Neural cell (in vitro differentiated cells): Measurements from ENCODE around the gene OR5B3. TPM values are rescaled to one million over a fixed set of nuclear protein-coding genes. Genes with fewer than 3 reads are reported as not detected.

ENCODE experiments used
- H2AFZ ChIP-seq: fragments of 200-600, 300-800 bp; sonication (generic), shearing (Covaris generic); 2 replicates; pipeline ENCODE4 v1.6.0; 2014; ENCODE audit warnings: low read depth, mild to moderate bottlenecking, antibody characterized with exemption, low read length, moderate library complexity
- H3F3A ChIP-seq: fragments of 200-600 bp; shearing (Covaris generic); 2 replicates; pipeline ENCODE4 v1.6.1; 2016; ENCODE audit warnings: mild to moderate bottlenecking, moderate library complexity, mixed read lengths, antibody characterized with exemption, low read length; ENCODE audit not compliant: insufficient read depth, poor library complexity, severe bottlenecking
- H3K27ac ChIP-seq: fragments of 200-600, 300-800 bp; sonication (generic), shearing (Covaris generic); 2 replicates; pipeline ENCODE4 v1.5.1; 2014; ENCODE audit warnings: mild to moderate bottlenecking, low read length, moderate library complexity
- H3K27me3 ChIP-seq: fragments of 300-800, 200-600 bp; sonication (generic), shearing (Covaris generic); 2 replicates; pipeline ENCODE4 v1.6.0; 2014; ENCODE audit warnings: mild to moderate bottlenecking, low read depth, low read length, moderate library complexity; ENCODE audit not compliant: insufficient read depth
- H3K36me3 ChIP-seq: fragments of 300-800, 200-600 bp; sonication (generic), shearing (Covaris generic); 2 replicates; pipeline ENCODE4 v1.5.1; 2014; ENCODE audit warnings: mild to moderate bottlenecking, antibody characterized with exemption, low read length, moderate library complexity; ENCODE audit not compliant: insufficient read depth
- H3K4me2 ChIP-seq: fragments of 300-800, 200-600 bp; sonication (generic), shearing (Covaris generic); 2 replicates; pipeline ENCODE4 v1.6.0; 2014; ENCODE audit warnings: mild to moderate bottlenecking, low read length
- H3K4me3 ChIP-seq: fragments of 300-800, 200-600 bp; sonication (generic), shearing (Covaris generic); 2 replicates; pipeline ENCODE4 v1.5.1; 2014; ENCODE audit warnings: mild to moderate bottlenecking, low read length, moderate library complexity
- H3K79me2 ChIP-seq: fragments of 200-600 bp; shearing (Covaris generic); replicated peaks from 2 replicates; pipeline ENCODE4 v1.6.0; 2014; ENCODE audit warnings: mild to moderate bottlenecking, low read length, moderate library complexity; ENCODE audit not compliant: insufficient read depth
- H3K9ac ChIP-seq: fragments of 300-800, 200-600 bp; sonication (generic), shearing (Covaris generic); 2 replicates; pipeline ENCODE4 v1.6.1; 2016; ENCODE audit warnings: mild to moderate bottlenecking, low read length, mixed read lengths
- H3K9me2 ChIP-seq: fragments of 200-600 bp; shearing (Covaris generic); 2 replicates; pipeline ENCODE4 v1.6.1; 2016; ENCODE audit warnings: mild to moderate bottlenecking, low read length, mixed read lengths; ENCODE audit not compliant: insufficient read depth
- H3K9me3 ChIP-seq: fragments of 200-600, 300-800 bp; sonication (generic), shearing (Covaris generic); 2 replicates; pipeline ENCODE4 v1.6.1; 2016; ENCODE audit warnings: mild to moderate bottlenecking, mixed run types, low read length, moderate library complexity, mixed read lengths
- H4K20me1 ChIP-seq: fragments of 200-600 bp; shearing (Covaris generic); 2 replicates; pipeline ENCODE4 v1.6.1; 2016; ENCODE audit warnings: mild to moderate bottlenecking, mixed run types; ENCODE audit not compliant: insufficient read depth
- EP300 ChIP-seq: fragments of 450-650 bp; conservative IDR thresholded peaks from 2 replicates; pipeline ENCODE4 v1.6.1; 2014; ENCODE audit warnings: antibody characterized with exemption, mild to moderate bottlenecking, moderate library complexity; ENCODE audit not compliant: poor library complexity, severe bottlenecking
- EZH2 ChIP-seq: fragments of 200-600, 300-800 bp; shearing (Covaris generic), sonication (generic); IDR thresholded peaks from 2 replicates; pipeline ENCODE4 v1.6.1; 2014; ENCODE audit warnings: antibody characterized with exemption, low read length, borderline replicate concordance, mild to moderate bottlenecking; ENCODE audit not compliant: insufficient read depth, poor library complexity, severe bottlenecking
- MXI1 ChIP-seq: fragments of 450-650 bp; conservative IDR thresholded peaks from 2 replicates; pipeline ENCODE4 v1.6.1; 2014; ENCODE audit warnings: antibody characterized with exemption, mild to moderate bottlenecking; ENCODE audit not compliant: poor library complexity, severe bottlenecking
- POLR2AphosphoS5 ChIP-seq: IDR thresholded peaks from 2 replicates; pipeline ENCODE4 v1.6.1; 2012
- RAD21 ChIP-seq: fragments of 450-650 bp; conservative IDR thresholded peaks from 2 replicates; pipeline ENCODE4 v1.6.1; 2014; ENCODE audit warnings: antibody characterized with exemption, mild to moderate bottlenecking, moderate library complexity
- SMC3 ChIP-seq: fragments of 450-650 bp; conservative IDR thresholded peaks from 2 replicates; pipeline ENCODE4 v1.6.1; 2014; ENCODE audit warnings: antibody characterized with exemption, mild to moderate bottlenecking, moderate library complexity; ENCODE audit not compliant: poor library complexity
- TAF1 ChIP-seq: IDR thresholded peaks from 2 replicates; pipeline ENCODE4 v1.6.1; 2012; ENCODE audit warnings: low read depth
- polyA plus RNA-seq: library from polyadenylated mRNA; depleted of rRNA; stranded (reverse); fragments of >200 nt; gene quantifications from 2 replicates; pipeline ENCODE4 v1.2.3, GENCODE V29; 2014
- TF ChIP-seq, protein P1 (sequence below): fragments of 450-650 bp; IDR thresholded peaks from 2 replicates; pipeline ENCODE4 v1.5.1; 2014; ENCODE audit warnings: antibody characterized with exemption, mild to moderate bottlenecking, moderate library complexity; ENCODE audit not compliant: poor library complexity, severe bottlenecking
- TF ChIP-seq, protein P2 (sequence below): IDR thresholded peaks from 2 replicates; pipeline ENCODE4 v1.6.1; 2012; ENCODE audit warnings: borderline replicate concordance

The OR5B3 gene
- polyA plus RNA-seq, 1 donor from 2014 or later = not detected

DNA sequence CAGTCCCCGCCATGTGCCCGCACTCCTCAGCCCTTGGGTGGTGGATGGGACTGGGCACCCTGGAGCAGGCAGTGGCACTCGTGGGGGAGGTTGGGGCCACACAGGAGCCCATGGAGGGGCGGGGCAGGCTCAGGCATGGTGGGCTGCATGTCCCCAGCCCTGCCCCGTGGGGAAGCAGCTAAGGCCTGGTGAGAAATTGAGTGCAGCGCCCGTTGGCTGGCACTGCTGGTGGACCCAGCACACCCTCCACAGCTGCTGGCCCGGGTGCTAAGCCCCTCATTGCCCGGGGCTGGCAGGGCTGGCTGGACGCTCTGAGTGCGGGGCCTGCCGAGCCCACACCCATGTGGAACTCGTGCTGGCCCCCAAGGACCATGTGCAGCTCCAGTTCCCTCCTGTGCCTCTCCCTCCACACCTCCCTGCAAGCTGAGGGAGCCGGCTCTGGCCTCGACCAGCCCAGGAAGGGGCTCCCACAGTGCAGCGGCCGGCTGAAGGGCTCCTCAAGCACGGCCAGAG, 16.1 kb downstream of the OR5B3 start:
- Histone ChIP-seq H2AFZ (no peak overlapping the region), H3K4me2 (no peak overlapping the region), H3F3A (no peaks in the 10 kb centered on the region), H3K4me3 (no peak overlapping the region), H3K9me3 (no peaks in the 10 kb centered on the region), H3K27ac (no peak overlapping the region), H3K79me2 (no peaks in the 10 kb centered on the region), H3K9ac (no peak overlapping the region), H3K27me3 (no peaks in the 10 kb centered on the region), H3K36me3 (no peaks in the 10 kb centered on the region), H4K20me1 (no peaks in the 10 kb centered on the region), H3K9me2 (no peaks in the 10 kb centered on the region)
- TF ChIP-seq TAF1 (no peak), SMC3 (no peak), MXI1 (no peak), EP300 (no peak), POLR2AphosphoS5 (no peak), EZH2 (no peak), RAD21 (no peak)
- TF ChIP-seq, protein P1, sequence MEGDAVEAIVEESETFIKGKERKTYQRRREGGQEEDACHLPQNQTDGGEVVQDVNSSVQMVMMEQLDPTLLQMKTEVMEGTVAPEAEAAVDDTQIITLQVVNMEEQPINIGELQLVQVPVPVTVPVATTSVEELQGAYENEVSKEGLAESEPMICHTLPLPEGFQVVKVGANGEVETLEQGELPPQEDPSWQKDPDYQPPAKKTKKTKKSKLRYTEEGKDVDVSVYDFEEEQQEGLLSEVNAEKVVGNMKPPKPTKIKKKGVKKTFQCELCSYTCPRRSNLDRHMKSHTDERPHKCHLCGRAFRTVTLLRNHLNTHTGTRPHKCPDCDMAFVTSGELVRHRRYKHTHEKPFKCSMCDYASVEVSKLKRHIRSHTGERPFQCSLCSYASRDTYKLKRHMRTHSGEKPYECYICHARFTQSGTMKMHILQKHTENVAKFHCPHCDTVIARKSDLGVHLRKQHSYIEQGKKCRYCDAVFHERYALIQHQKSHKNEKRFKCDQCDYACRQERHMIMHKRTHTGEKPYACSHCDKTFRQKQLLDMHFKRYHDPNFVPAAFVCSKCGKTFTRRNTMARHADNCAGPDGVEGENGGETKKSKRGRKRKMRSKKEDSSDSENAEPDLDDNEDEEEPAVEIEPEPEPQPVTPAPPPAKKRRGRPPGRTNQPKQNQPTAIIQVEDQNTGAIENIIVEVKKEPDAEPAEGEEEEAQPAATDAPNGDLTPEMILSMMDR = no peak
- TF ChIP-seq, protein P2, sequence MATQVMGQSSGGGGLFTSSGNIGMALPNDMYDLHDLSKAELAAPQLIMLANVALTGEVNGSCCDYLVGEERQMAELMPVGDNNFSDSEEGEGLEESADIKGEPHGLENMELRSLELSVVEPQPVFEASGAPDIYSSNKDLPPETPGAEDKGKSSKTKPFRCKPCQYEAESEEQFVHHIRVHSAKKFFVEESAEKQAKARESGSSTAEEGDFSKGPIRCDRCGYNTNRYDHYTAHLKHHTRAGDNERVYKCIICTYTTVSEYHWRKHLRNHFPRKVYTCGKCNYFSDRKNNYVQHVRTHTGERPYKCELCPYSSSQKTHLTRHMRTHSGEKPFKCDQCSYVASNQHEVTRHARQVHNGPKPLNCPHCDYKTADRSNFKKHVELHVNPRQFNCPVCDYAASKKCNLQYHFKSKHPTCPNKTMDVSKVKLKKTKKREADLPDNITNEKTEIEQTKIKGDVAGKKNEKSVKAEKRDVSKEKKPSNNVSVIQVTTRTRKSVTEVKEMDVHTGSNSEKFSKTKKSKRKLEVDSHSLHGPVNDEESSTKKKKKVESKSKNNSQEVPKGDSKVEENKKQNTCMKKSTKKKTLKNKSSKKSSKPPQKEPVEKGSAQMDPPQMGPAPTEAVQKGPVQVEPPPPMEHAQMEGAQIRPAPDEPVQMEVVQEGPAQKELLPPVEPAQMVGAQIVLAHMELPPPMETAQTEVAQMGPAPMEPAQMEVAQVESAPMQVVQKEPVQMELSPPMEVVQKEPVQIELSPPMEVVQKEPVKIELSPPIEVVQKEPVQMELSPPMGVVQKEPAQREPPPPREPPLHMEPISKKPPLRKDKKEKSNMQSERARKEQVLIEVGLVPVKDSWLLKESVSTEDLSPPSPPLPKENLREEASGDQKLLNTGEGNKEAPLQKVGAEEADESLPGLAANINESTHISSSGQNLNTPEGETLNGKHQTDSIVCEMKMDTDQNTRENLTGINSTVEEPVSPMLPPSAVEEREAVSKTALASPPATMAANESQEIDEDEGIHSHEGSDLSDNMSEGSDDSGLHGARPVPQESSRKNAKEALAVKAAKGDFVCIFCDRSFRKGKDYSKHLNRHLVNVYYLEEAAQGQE = no peak

- Histone ChIP-seq H3K27ac (no peak within 1 kb of the TSS), H2AFZ (no peak within 1 kb of the TSS), H3F3A (no peaks in the 10 kb centered on the region), H3K9me2 (no peaks in the 10 kb centered on the region), H3K9me3 (no peaks in the 10 kb centered on the region), H4K20me1 (no peaks in the 10 kb centered on the region), H3K4me3 (no peak within 1 kb of the TSS), H3K4me2 (no peak within 1 kb of the TSS), H3K9ac (no peak within 1 kb of the TSS), H3K79me2 (no peaks in the 10 kb centered on the region), H3K36me3 (no peaks in the 10 kb centered on the region), H3K27me3 (no peaks in the 10 kb centered on the region)
- TF ChIP-seq RAD21 (no peak), EZH2 (no peak), TAF1 (no peak), SMC3 (no peak), EP300 (no peak), MXI1 (no peak), POLR2AphosphoS5 (no peak)
- TF ChIP-seq, protein P2 = no peak
- TF ChIP-seq, protein P1 = no peak
Observed at GRCh38 chr11:58358969-58359368, 47.7 kb downstream of the OR5B3 start, which contains the start of gene OR5B17. OR5B17 (minus strand) TSS chr11:58359069; CDS start chr11:58359069, 0 bp downstream.
